Regular cardiac myocyte (primary cell): ENCODE results near the gene IRAK2. TPM values are rescaled to one million over a fixed set of nuclear protein-coding genes. Genes with fewer than 3 reads are reported as not detected.

Experiments
- total RNA-seq: library from RNA; depleted of rRNA; stranded (reverse); fragments of >200 nt; gene quantifications from 2 replicates; pipeline ENCODE4 v1.2.3, GENCODE V29; 2014

IRAK2 gene, protein sequence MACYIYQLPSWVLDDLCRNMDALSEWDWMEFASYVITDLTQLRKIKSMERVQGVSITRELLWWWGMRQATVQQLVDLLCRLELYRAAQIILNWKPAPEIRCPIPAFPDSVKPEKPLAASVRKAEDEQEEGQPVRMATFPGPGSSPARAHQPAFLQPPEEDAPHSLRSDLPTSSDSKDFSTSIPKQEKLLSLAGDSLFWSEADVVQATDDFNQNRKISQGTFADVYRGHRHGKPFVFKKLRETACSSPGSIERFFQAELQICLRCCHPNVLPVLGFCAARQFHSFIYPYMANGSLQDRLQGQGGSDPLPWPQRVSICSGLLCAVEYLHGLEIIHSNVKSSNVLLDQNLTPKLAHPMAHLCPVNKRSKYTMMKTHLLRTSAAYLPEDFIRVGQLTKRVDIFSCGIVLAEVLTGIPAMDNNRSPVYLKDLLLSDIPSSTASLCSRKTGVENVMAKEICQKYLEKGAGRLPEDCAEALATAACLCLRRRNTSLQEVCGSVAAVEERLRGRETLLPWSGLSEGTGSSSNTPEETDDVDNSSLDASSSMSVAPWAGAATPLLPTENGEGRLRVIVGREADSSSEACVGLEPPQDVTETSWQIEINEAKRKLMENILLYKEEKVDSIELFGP
- 8.1 and 10.4 TPM in 2 replicates for total RNA-seq

DNA sequence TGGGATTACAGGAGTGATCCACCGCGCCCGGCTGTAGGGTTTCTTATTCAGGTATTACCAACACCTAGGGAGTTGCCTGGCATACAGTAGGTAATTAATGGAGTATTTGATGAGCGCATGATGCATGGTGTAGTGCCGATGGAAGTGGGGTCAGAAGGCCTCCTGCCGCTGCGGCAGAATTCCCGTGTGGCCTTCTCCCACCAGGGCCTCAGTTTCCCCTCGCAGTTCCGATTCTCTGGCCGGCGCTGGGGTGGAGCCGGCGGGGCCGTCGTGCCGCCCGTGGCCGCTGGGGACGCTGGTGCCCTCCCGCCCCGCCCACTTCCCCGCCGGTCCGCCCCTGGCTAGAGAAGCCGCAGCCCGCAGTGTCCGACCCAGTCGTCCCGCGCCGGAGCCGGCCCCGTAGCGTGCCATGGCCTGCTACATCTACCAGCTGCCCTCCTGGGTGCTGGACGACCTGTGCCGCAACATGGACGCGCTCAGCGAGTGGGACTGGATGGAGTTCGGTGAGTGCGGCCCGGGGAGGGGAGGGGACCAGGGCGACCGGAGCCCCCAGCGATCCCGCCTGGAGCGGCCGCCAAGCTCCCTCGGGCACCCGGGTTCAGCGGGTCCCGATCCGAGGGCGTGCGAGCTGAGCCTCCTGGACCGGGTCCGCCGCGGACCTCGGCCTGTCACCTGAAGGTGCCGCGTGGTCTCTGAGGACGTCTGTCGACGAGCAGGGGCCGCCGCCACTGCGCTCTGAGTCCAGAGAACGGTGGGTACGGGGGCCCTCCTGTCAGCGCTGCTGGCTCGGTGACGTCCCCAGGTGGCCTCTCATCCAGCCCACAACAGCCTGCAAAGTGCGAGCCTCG is at the start of gene IRAK2:
IRAK2 (plus strand) TSS at position 374 of the 848 bp plus-strand sequence; CDS start at position 410, 36 bp downstream.

DNA sequence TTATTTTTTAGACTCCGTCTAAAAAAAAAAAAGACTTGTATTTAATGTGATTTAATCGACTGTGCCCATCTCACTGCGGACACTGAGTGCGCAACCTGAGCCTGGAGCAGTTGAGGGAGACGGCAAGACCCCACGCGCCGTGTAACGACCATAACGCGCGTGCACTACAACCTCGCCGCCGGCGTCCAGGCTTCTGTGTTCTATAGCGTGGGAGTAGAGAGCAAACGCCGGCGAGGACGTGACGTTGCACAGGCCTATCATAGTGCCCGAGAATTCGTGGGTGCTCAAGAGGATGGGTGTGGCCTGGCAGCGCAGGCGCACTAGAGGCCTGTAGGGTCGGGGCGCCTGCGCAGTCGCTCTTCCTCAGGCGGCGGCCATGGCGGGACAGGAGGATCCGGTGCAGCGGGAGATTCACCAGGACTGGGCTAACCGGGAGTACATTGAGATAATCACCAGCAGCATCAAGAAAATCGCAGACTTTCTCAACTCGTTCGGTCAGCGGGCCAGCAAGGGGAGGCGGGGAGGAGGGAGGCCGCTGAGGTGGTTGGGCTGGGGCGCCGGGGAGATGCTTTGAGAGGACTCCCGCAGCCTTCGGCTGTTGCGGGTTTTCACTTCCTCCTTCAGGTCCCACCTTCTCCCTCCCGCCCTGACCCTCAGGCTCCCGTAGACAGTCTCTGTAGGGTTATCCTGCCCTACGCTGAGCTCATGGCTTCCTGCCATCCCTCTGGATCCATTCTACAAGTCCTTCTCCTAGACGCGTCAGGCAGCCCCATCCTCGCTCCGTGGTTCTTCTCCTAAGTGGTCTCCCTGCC is 49.2 kb upstream of the IRAK2 start, which contains the start of gene BRK1:
BRK1 (plus strand) TSS at position 350 of the 812 bp plus-strand sequence; CDS start at position 377, 27 bp downstream.

DNA sequence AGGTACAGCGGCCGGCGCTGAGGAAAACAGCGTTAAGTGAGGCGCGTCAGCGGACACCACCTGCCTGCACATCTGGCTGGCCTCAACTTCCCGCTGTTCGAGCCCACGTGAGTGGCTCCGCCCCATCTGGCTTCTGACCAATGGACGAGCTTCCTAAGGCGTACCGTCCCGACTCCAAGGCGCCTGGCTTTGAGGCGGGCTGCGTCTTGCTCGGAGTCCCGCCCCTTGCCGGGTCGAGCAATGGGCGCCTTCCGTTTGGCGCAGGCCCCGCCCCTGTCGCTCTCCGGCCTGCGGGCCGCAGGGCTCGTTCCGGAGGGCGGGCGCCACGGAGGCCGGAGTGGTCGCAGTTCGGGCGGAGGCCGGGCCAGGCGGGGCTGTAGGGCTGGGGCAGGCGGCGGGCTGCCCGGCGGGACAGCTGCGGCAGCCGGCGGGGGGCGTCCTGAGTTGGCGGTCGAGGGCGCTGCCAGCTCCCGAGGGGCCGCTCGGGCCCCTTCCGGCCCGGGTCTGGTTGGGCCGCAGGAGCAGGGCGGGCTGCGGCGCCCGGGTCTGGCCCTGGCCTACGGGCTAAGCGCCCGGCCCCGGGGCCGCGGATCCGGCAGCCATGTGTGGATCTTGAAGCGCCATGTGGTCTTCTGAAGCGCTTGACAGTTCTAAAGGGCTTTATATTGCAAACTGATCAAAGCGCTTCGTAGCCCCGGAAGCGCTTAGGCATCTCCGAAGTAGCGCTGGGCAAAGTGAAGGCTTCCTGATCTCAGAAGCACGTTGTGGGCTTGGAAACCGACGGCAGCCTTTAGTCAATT is 83.7 kb downstream of the IRAK2 start, which contains the start of gene TATDN2:
TATDN2 (plus strand) TSS at position 276 of the 800 bp plus-strand sequence. CDS start 742 bp downstream, outside the sequence.

DNA sequence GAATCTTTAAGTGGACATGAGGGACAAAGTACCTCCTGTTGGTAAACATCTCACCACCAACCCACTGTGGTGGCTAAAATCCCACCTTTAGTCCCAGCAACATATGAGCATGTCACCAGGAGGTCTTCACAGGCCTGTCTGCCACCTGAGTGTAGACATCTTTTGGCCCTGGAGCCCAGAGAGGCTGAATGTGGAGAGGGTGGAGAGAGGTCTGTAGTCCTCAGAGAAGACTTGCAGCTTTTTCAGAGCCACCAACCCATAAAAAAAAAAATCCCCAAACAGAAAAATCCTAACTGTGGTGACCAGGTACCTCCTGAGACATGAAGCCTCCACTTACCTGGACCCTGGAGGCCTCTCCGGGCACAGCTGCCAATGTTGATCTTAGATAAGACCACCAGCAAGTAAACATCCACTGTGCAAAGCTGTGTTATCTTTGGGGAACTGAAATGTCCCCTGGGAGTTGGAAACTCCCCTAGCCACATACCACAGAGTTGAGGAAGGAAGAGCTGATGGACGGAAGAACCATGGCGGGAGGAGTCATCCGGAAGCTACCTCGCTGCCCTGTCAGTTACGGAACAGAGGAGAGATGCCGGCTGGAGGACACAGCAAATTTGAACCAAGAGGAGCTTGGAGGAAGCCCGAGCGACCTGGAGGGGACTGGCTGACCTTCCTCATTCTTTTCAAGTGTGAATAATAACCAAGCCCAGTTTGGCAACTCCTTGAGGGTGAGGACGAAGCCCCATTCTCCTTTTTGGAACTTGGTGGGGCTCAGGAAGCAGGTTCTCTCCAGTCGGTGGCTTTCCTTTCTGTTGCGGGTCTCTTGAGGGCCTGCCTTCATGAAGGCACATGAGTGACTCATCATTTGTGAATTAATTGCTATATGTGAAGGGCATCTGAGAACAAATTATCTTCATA is 128.0 kb downstream of the IRAK2 start, which contains the start of gene GHRL:
GHRL (minus strand) TSS at position 443 of the 915 bp plus-strand sequence. CDS start 2,767 bp downstream, outside the sequence.

Other genes starting within 250 kb of the IRAK2 start
- gene IL17RC, start 247.8 kb upstream of the IRAK2 start, total RNA-seq: 24.5 and 27.6 TPM in 2 replicates
- gene CRELD1, start 231.1 kb upstream of the IRAK2 start, total RNA-seq: 23.6 and 77.0 TPM in 2 replicates
- 1.2 and 2.0 TPM in 2 replicates for gene PRRT3, start 212.5 kb upstream of the IRAK2 start, total RNA-seq
- gene EMC3, start 178.1 kb upstream of the IRAK2 start, total RNA-seq: 53.9 and 58.3 TPM in 2 replicates
- 6.2 and 31.2 TPM in 2 replicates for gene FANCD2, start 138.5 kb upstream of the IRAK2 start, total RNA-seq
- gene FANCD2OS, start 56.7 kb upstream of the IRAK2 start, total RNA-seq: not detected in 2 replicates
- 126 and 153 TPM in 2 replicates for gene BRK1, start 49.2 kb upstream of the IRAK2 start, total RNA-seq
- gene VHL, start 23.1 kb upstream of the IRAK2 start, total RNA-seq: 31.9 and 42.2 TPM in 2 replicates
- 9.0 and 19.0 TPM in 2 replicates for gene TATDN2, start 83.5 kb downstream of the IRAK2 start, total RNA-seq
- not detected in 2 replicates for gene GHRL, start 128.0 kb downstream of the IRAK2 start, total RNA-seq
- gene SEC13, start 156.2 kb downstream of the IRAK2 start, total RNA-seq: 257 and 467 TPM in 2 replicates